HFFc6 (cell line): Measurements from ENCODE around the gene ELP4. TPM values are rescaled to one million over a fixed set of nuclear protein-coding genes. Genes with fewer than 3 reads are reported as not detected.

ENCODE experiments used
- DNase-seq: peaks from one replicate; pipeline ENCODE4 v3.0.0-alpha.2; 2018
- H3K27ac Mint-ChIP-seq: 2 replicates; pipeline ENCODE4 v1.8.0; 2020; ENCODE audit warnings: mild to moderate bottlenecking, mixed read lengths
- H3K27me3 Mint-ChIP-seq: 2 replicates; pipeline ENCODE4 v1.8.0; 2021; ENCODE audit warnings: mild to moderate bottlenecking, moderate library complexity, mixed read lengths; ENCODE audit not compliant: insufficient read depth
- H3K36me3 Mint-ChIP-seq: 2 replicates; pipeline ENCODE4 v1.8.0; 2021; ENCODE audit warnings: low read depth, mixed read lengths
- H3K4me1 Mint-ChIP-seq: 2 replicates; pipeline ENCODE4 v1.8.0; 2020; ENCODE audit warnings: low read depth, mixed read lengths
- H3K4me3 Mint-ChIP-seq: 2 replicates; pipeline ENCODE4 v1.8.0; 2020; ENCODE audit warnings: mild to moderate bottlenecking, moderate library complexity, mixed read lengths
- H3K9me3 Mint-ChIP-seq: 2 replicates; pipeline ENCODE4 v1.8.0; 2020; ENCODE audit warnings: mild to moderate bottlenecking, mixed read lengths
- long read RNA-seq: library from polyadenylated mRNA; unstranded; transcript quantifications from one replicate; pipeline ENCODE4 v2.0.0, GENCODE V29; 2019
- total RNA-seq, 6 experiments: library from RNA; stranded (reverse); fragmentation: NEBNext Ultra II Directional; extraction: Animal tissue kit (Norgen Biotek cat#: 25700); gene quantifications; 2 replicates in 1 of 6; 3 replicates in 5 of 6; pipeline ENCODE4 v1.2.3, GENCODE V29; 2021
- TF ChIP-seq, protein P1 (sequence below): fragments of 200-600 bp; sonication (generic); IDR thresholded peaks from 2 replicates; pipeline ENCODE4 v1.5.0; 2021; ENCODE audit warnings: antibody characterized with exemption, mild to moderate bottlenecking

ELP4 gene, protein sequence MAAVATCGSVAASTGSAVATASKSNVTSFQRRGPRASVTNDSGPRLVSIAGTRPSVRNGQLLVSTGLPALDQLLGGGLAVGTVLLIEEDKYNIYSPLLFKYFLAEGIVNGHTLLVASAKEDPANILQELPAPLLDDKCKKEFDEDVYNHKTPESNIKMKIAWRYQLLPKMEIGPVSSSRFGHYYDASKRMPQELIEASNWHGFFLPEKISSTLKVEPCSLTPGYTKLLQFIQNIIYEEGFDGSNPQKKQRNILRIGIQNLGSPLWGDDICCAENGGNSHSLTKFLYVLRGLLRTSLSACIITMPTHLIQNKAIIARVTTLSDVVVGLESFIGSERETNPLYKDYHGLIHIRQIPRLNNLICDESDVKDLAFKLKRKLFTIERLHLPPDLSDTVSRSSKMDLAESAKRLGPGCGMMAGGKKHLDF
- total RNA-seq, result 10 to 100 TPM; 11.0 to 14.3 (median 12.2) TPM
- long read RNA-seq, full-length matches to known transcripts, result 16 of 16 reads
- long read RNA-seq, partial matches to known transcripts, result 0 of 16 reads
- long read RNA-seq, other reads (novel, unspliced or antisense), result 0 of 16 reads

DNA sequence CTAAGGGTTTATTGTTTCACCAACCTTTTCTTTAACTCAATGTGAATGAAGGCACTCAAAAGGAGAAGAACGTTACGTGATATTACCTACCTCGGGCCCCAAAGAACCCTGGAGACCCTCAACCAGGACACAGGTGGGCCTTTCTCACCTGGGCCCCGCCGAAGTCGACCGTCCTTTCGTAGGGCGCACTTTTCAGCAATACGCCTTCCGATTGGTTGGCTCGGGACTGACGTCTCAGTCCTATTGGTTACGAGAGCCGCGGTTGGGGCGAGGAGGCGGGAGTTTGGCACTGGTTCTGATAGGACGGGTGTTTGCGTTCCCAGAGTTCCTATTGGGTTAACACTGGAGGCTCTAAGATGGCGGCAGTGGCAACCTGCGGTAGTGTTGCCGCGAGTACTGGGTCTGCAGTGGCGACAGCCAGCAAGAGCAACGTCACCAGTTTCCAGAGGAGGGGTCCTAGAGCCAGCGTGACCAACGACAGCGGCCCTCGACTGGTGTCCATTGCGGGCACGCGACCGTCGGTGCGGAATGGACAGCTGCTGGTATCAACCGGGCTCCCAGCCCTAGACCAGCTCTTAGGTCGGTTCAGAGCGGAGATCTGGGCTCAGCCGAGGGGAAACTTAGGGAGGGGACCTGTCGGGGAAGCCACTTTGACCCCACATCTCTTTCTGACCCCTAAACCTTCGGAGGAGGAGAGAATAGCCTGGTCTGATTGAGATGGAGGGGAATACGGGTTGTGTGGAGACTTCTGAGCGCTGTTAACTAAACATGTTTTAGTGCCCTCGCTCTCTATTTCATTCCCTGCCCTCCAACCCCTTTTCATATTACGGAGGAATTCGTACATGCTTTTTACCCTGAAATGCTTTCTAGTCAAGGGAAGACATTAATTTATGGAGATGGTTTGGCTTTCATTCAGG lies at the start of gene ELP4, which contains the start of gene IMMP1L:
Gene ELP4 (plus strand): TSS at position 339 of the 917 bp plus-strand sequence. CDS start 18 bp downstream, at position 357.
Gene IMMP1L (minus strand): TSS at position 194 of the 917 bp plus-strand sequence. CDS start 46,346 bp downstream, outside the sequence.
- H3K27me3 Mint-ChIP-seq, result peaks cover 2% of the 10 kb centered on the region; the same call in 1 of the 2 replicates
- TF ChIP-seq, protein P1, sequence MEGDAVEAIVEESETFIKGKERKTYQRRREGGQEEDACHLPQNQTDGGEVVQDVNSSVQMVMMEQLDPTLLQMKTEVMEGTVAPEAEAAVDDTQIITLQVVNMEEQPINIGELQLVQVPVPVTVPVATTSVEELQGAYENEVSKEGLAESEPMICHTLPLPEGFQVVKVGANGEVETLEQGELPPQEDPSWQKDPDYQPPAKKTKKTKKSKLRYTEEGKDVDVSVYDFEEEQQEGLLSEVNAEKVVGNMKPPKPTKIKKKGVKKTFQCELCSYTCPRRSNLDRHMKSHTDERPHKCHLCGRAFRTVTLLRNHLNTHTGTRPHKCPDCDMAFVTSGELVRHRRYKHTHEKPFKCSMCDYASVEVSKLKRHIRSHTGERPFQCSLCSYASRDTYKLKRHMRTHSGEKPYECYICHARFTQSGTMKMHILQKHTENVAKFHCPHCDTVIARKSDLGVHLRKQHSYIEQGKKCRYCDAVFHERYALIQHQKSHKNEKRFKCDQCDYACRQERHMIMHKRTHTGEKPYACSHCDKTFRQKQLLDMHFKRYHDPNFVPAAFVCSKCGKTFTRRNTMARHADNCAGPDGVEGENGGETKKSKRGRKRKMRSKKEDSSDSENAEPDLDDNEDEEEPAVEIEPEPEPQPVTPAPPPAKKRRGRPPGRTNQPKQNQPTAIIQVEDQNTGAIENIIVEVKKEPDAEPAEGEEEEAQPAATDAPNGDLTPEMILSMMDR, result no peak
- no peaks in the 10 kb centered on the region; the same call in 1 of the 2 replicates for H3K36me3 Mint-ChIP-seq
- peaks cover 31% of the 10 kb centered on the region for H3K4me1 Mint-ChIP-seq
- H3K27ac Mint-ChIP-seq, result peak within 1 kb of the TSS; percentile 94
- peak within 1 kb of the TSS; percentile 100 for H3K4me3 Mint-ChIP-seq
- no peaks in the 10 kb centered on the region for H3K9me3 Mint-ChIP-seq
- DNase-seq, result peak; percentile 96

DNA sequence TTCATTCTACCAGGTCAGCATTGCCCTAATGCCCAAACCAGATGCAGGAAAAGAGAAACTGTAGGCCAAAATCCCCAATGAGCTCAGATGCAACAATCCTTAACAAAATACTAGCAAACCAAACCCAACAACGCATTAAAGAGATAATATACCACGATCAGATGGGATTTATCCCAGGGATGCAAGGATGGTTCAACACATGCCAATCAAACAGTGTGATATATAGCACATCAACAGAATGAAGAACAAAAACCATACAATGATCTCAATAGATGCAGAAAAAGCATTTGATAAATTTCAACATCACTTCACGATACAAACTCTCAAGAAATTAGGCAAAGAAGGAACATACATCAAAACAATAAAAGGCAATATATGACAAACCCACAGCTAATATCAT lies 45.1 kb upstream of the ELP4 start:
- DNase-seq, result no peak
- Mint-ChIP-seq H3K4me1 (no peaks in the 10 kb centered on the region), H3K9me3 (peaks cover 26% of the 10 kb centered on the region), H3K4me3 (no peak overlapping the region), H3K27ac (no peak overlapping the region), H3K27me3 (no peaks in the 10 kb centered on the region), H3K36me3 (peaks cover 26% of the 10 kb centered on the region)
- TF ChIP-seq, protein P1, result no peak

DNA sequence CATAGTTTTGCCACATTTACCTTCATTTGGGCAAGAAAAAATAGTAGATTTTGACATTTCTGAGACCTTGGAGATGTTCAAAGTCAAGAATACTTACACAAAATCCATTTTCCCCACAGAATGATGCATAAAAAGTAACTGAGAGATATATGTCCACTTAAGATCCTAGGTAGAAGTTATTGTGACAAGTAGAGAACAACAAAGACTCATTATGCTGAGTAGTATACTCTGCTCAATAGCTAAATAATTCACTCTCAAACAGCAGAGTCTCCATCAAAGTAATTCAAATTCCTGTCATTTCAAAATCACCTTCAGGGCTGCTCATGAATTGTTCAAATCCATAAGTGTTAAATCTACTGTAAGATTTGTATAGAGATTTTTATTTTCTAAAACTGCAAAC lies 35.5 kb upstream of the ELP4 start:
- Mint-ChIP-seq H3K4me1 (no peaks in the 10 kb centered on the region), H3K36me3 (no peaks in the 10 kb centered on the region), H3K27ac (no peak overlapping the region), H3K4me3 (no peak overlapping the region), H3K9me3 (no peaks in the 10 kb centered on the region), H3K27me3 (no peaks in the 10 kb centered on the region)
- TF ChIP-seq, protein P1, result no peak
- no peak for DNase-seq

DNA sequence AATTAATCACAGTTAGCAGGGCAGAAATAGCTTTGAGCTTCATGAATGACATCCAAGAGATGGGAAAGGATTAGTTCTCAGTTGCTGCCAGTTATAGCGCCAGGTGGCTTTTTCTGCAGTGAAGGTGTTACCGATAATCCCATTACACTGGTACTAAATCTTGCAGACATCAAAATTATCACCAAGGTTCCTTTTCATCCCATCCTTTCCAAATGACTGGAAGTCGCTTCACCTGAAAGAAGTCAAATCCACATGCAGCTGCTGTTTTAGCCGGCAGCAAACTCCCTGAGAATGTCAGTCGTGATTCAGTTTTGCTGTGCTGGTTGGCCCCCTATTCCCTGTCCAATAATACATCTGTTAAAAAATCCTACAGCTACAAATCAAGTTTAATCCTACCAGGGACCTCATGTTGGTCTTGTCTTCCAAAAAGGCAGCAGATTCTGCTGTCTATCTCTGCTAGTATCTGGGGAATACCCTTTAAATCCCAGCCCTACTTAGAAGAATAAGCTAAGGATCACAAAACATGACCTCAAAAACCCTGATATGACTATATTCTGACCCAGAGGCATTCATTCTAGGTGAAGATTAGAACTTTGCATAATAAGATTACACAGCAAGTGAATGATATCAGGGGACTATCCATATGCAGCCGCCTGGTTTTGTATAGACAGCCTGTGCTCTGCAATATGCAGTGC lies 31.9 kb upstream of the ELP4 start:
- Mint-ChIP-seq H3K4me1 (no peaks in the 10 kb centered on the region), H3K36me3 (no peaks in the 10 kb centered on the region), H3K4me3 (no peak overlapping the region), H3K27me3 (no peaks in the 10 kb centered on the region), H3K9me3 (no peaks in the 10 kb centered on the region), H3K27ac (no peak overlapping the region)
- TF ChIP-seq, protein P1, result no peak
- DNase-seq, result no peak

DNA sequence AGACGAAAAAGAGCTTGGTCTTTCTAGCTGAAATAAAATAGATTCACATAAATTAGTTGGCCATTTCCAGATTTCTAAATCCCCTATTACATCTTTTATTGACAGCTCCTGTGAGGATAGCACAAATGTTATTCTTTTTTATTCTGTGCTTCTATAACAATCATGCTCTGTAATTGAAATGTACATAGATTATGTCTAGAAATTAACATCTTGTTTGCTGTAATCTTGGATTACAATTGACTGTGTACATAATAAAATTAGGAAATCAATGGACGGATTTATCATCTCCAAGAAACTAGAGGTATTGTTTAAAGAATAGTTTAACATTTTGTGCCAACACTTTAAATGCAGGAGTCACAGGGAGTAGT lies 31.4 kb upstream of the ELP4 start:
- TF ChIP-seq, protein P1, result no peak
- no peak for DNase-seq
- Mint-ChIP-seq H3K27ac (no peak overlapping the region), H3K36me3 (no peaks in the 10 kb centered on the region), H3K9me3 (no peaks in the 10 kb centered on the region), H3K4me3 (no peak overlapping the region), H3K4me1 (no peaks in the 10 kb centered on the region), H3K27me3 (no peaks in the 10 kb centered on the region)
